Thymus (tissue), 2 donors: ENCODE results near the gene FAM76B. TPM values are rescaled to one million over a fixed set of nuclear protein-coding genes. Genes with fewer than 3 reads are reported as not detected.

ENCODE experiments used
- polyA plus RNA-seq: library from polyadenylated mRNA; stranded (reverse); fragments of 200-250 nt; gene quantifications from one replicate; pipeline ENCODE4 v1.2.3, GENCODE V29; 2013
- total RNA-seq: library from RNA; stranded (reverse); fragments of 120-200 nt; gene quantifications from one replicate; pipeline ENCODE4 v1.2.4, GENCODE V29; 2013
- donor health status: healthy.

The FAM76B gene
- total and polyA plus RNA-seq, 2 donors, result 27.5 to 47.6 TPM

Other genes starting within 250 kb of the FAM76B start
- 87.6 TPM for gene CEP57, start 716 bp upstream of the FAM76B start, total RNA-seq
- gene CEP57, start 716 bp upstream of the FAM76B start, polyA plus RNA-seq, result 42.8 TPM
- gene MTMR2, start 134.3 kb upstream of the FAM76B start, total RNA-seq, result 11.4 TPM
- 13.8 TPM for gene MTMR2, start 134.3 kb upstream of the FAM76B start, polyA plus RNA-seq